ENCODE data around the gene MNAT1. TPM values are rescaled to one million over a fixed set of nuclear protein-coding genes. Genes with fewer than 3 reads are reported as not detected.

Gene MNAT1
- total RNA-seq, 2 experiments from 2014 or later = 41.6 to 44.1 TPM

DNA sequence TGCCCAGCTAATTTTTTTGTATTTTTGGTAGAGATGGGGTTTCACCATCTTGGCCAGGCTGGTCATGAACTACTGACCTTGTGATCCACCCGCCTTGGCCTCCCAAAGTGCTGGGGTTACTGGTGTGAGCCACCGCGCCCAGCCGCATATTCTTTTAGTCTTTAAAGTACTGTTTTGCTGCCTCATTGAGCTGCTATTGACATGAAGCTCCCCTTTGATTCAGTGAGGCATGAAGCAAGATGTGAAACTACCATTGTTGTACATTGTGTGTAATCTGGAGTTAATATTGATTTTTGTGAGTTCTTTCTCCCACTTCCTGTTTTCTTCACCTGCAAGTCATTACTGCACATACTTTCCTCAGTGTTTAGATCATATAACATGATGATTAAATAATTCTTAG, 80.8 kb downstream of the MNAT1 start:
- no peak for TF ChIP-seq CTCF (IDR thresholded peaks at IDR 0.05)
- intact Hi-C loops (cut with micrococcal nuclease) = no loop called here
- Mint-ChIP-seq H3K4me3 (no peak overlapping the region), H3K4me1 (ENCODE audit: low read depth) (no peaks in the 10 kb centered on the region), H3K9me3 (no peaks in the 10 kb centered on the region), H3K27ac (no peak overlapping the region), H3K36me3 (ENCODE audit: low read depth) (peaks cover 24% of the 10 kb centered on the region), H3K27me3 (no peaks in the 10 kb centered on the region)
- ATAC-seq (no peak), DNase-seq (no peak)
- ChIA-PET CTCF (no interaction called here), POLR2A (no interaction called here)

- ATAC-seq (no peak), DNase-seq (no peak)
- CTCF ChIA-PET = no interaction called here
- no peak for TF ChIP-seq CTCF (IDR thresholded peaks at IDR 0.05)
- no peak overlapping the region for H3K4me3 Mint-ChIP-seq
- intact Hi-C loops (cut with micrococcal nuclease) = no loop called here
- peaks cover 14% of the 10 kb centered on the region for H3K36me3 Mint-ChIP-seq (ENCODE audit: low read depth)
- no peak overlapping the region for H3K27ac Mint-ChIP-seq
- POLR2A ChIA-PET = no interaction called here
- no peaks in the 10 kb centered on the region for H3K27me3 Mint-ChIP-seq
- no peaks in the 10 kb centered on the region for H3K4me1 Mint-ChIP-seq (ENCODE audit: low read depth)
- no peaks in the 10 kb centered on the region for H3K9me3 Mint-ChIP-seq
Measured at GRCh38 chr14:60817113-60817512, 82.6 kb downstream of the MNAT1 start.

- intact Hi-C loops (cut with micrococcal nuclease) = no loop called here
- ChIA-PET CTCF (no interaction called here), POLR2A (no interaction called here)
- Mint-ChIP-seq H3K36me3 (ENCODE audit: low read depth) (no peaks in the 10 kb centered on the region), H3K4me3 (no peak overlapping the region), H3K4me1 (ENCODE audit: low read depth) (no peaks in the 10 kb centered on the region), H3K27ac (no peak overlapping the region), H3K27me3 (no peaks in the 10 kb centered on the region), H3K9me3 (no peaks in the 10 kb centered on the region)
- no peak for ATAC-seq
- DNase-seq = no peak
- TF ChIP-seq CTCF (IDR thresholded peaks at IDR 0.05) = no peak
Measured at GRCh38 chr14:60819575-60819974, 85.0 kb downstream of the MNAT1 start.

DNA sequence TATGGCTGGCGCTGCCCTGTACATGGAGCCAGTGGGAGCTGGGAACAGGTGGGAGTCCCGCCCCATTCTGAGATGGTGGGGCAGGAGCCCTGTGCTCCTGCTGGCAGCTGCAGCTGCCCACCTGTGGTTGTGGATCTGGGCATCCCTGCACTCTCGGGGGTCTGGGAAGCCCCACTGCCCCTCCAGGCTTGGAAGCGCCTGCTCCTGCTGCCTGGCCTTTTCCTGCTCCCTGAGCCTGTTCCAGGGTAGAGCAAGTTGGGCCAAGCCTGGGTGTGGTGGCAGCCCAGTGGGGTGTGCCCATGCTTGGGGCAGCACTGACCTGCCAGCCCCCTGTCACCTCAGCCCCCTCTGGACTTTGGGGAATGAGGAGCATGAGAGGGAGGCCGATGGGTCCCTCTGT, 104.0 kb downstream of the MNAT1 start:
- Mint-ChIP-seq H3K27ac (no peak overlapping the region), H3K27me3 (no peaks in the 10 kb centered on the region), H3K36me3 (ENCODE audit: low read depth) (peaks cover 31% of the 10 kb centered on the region), H3K9me3 (peaks cover 14% of the 10 kb centered on the region), H3K4me3 (no peak overlapping the region), H3K4me1 (ENCODE audit: low read depth) (no peaks in the 10 kb centered on the region)
- intact Hi-C loops (cut with micrococcal nuclease) = no loop called here
- ATAC-seq (no peak), DNase-seq (no peak)
- POLR2A ChIA-PET = no interaction called here
- CTCF ChIA-PET = no interaction called here
- no peak for TF ChIP-seq CTCF (IDR thresholded peaks at IDR 0.05)

GRCh38 chr14:60839057-60839456, 104.5 kb downstream of the MNAT1 start:
- Mint-ChIP-seq H3K36me3 (ENCODE audit: low read depth) (peaks cover 26% of the 10 kb centered on the region), H3K4me3 (no peak overlapping the region), H3K27me3 (no peaks in the 10 kb centered on the region), H3K27ac (no peak overlapping the region), H3K4me1 (ENCODE audit: low read depth) (no peaks in the 10 kb centered on the region), H3K9me3 (peaks cover 11% of the 10 kb centered on the region)
- CTCF ChIA-PET = no interaction called here
- POLR2A ChIA-PET = no interaction called here
- intact Hi-C loops (cut with micrococcal nuclease) = no loop called here
- no peak for TF ChIP-seq CTCF (IDR thresholded peaks at IDR 0.05)
- no peak for DNase-seq
- no peak for ATAC-seq

Measured in activated CD8-positive, alpha-beta T cell treated with anti-CD3 and anti-CD28 coated beads for 36 hours (primary cell).